Left lung (tissue), 10 donors: ENCODE measurements around the gene QPCTL. TPM values are rescaled to one million over a fixed set of nuclear protein-coding genes. Genes with fewer than 3 reads are reported as not detected.

Experiments
- ATAC-seq: fragments of 200-7000 bp; cut with Tn5 transposase; one replicate; pipeline ENCODE4 v1.9.1; 2020; ENCODE audit warnings: moderate library complexity
- DNase-seq, 4 donors: peaks; one replicate each; pipeline ENCODE4 v3.0.0-alpha.2; 2013 to 2020
- H3K27ac ChIP-seq, 2 donors: fragments of 200-600 bp; sonication (generic) in 1 of 2; one replicate each; pipeline versions ENCODE4 v1.5.0 to v1.8.0; 2020 to 2021
- H3K27me3 ChIP-seq, 2 donors: fragments of 200-600 bp; sonication (generic) in 1 of 2; one replicate each; pipeline versions ENCODE4 v1.5.0 to v1.8.0; 2020 to 2021
- H3K36me3 ChIP-seq, 2 donors: fragments of 200-600 bp; sonication (generic) in 1 of 2; one replicate each; pipeline versions ENCODE4 v1.5.0 to v1.8.0; 2020 to 2021
- H3K4me1 ChIP-seq, 2 donors: fragments of 200-600 bp; one replicate each; pipeline ENCODE4 v1.8.0; 2021
- H3K4me3 ChIP-seq, 2 donors: fragments of 200-600 bp; sonication (generic) in 1 of 2; one replicate each; pipeline versions ENCODE4 v1.5.0 to v1.8.0; 2020 to 2021; ENCODE audit warnings: mild to moderate bottlenecking in 1 of 2
- H3K9me3 ChIP-seq, 2 donors: fragments of 200-600 bp; sonication (generic) in 1 of 2; one replicate each; pipeline versions ENCODE4 v1.5.0 to v1.8.0; 2020 to 2021
- CTCF ChIP-seq, 2 donors: fragments of 200-600 bp; sonication (generic) in 1 of 2; IDR thresholded peaks; one replicate each; pipeline versions ENCODE4 v1.5.0 to v1.8.0; 2021; ENCODE audit warnings: antibody characterized with exemption in 2 of 2
- intact Hi-C, 2 donors: fragments of 100-400 bp; cut with DNase I; formaldehyde crosslinking; loops; one replicate each; pipeline versions ENCODE4 v1.11.2 to v1.14.2; 2022
- polyA plus RNA-seq, 6 donors: library from polyadenylated mRNA; unstranded; fragments of 120-200 nt; gene quantifications; one replicate each; pipeline ENCODE4 v1.2.1, GENCODE V29; 2013; ENCODE audit not compliant: insufficient read length in 6 of 6
- total RNA-seq, 2 donors: library from RNA; stranded (reverse); fragmentation: NEBNext Ultra II Directional; extraction: Animal tissue kit (Norgen Biotek cat#: 25700); gene quantifications; one replicate each; pipeline ENCODE4 v1.2.1, GENCODE V29; 2021
- donor health status: DM: no; HTN: yes; CAD: no.
- donor health status: DM: no; HTN: no; CAD: no.

QPCTL gene
- total and polyA plus RNA-seq, 8 donors: 7.7 to 13.3 (median 9.5) TPM

GRCh38 chr19:45705710-45706415 lies 13.4 kb downstream of the QPCTL start:
- H3K4me3 ChIP-seq: no peak overlapping the region
- ATAC-seq (no peak), DNase-seq (no peak)
- no peaks in the 10 kb centered on the region for H3K4me1 ChIP-seq
- no peak overlapping the region for H3K27ac ChIP-seq
- H3K36me3 ChIP-seq: peaks cover 0 to 30% of the 10 kb centered on the region in 2 donors
- TF ChIP-seq CTCF (IDR thresholded peaks at IDR 0.05): no peak
- intact Hi-C loops: no loop called here
- H3K27me3 ChIP-seq: no peaks in the 10 kb centered on the region
- no peaks in the 10 kb centered on the region for H3K9me3 ChIP-seq

GRCh38 chr19:45710356-45711130 lies 18.1 kb downstream of the QPCTL start:
- Histone ChIP-seq H3K9me3 (no peaks in the 10 kb centered on the region), H3K27ac (no peak overlapping the region), H3K27me3 (no peaks in the 10 kb centered on the region), H3K4me3 (no peak overlapping the region), H3K4me1 (peaks cover 0 to 9% of the 10 kb centered on the region in 2 donors), H3K36me3 (peaks cover 0 to 35% of the 10 kb centered on the region in 2 donors)
- no peak for TF ChIP-seq CTCF (IDR thresholded peaks at IDR 0.05)
- intact Hi-C loops: no loop called here
- ATAC-seq: no peak
- no peak for DNase-seq

GRCh38 chr19:45711851-45712698 lies 19.6 kb downstream of the QPCTL start:
- Histone ChIP-seq H3K27me3 (no peaks in the 10 kb centered on the region), H3K4me3 (no peak overlapping the region), H3K27ac (no peak overlapping the region), H3K9me3 (no peaks in the 10 kb centered on the region), H3K4me1 (peaks cover 0 to 19% of the 10 kb centered on the region in 2 donors), H3K36me3 (peaks cover 0 to 35% of the 10 kb centered on the region in 2 donors)
- peak in 1 of 4 donors; percentile 79 for DNase-seq
- no peak for TF ChIP-seq CTCF (IDR thresholded peaks at IDR 0.05)
- ATAC-seq: no peak
- intact Hi-C loops: no loop called here

GRCh38 chr19:45712699-45713067 lies 20.2 kb downstream of the QPCTL start:
- peak in 1 of 4 donors; percentile 71 for DNase-seq
- H3K4me1 ChIP-seq: peaks cover 0 to 19% of the 10 kb centered on the region in 2 donors
- H3K4me3 ChIP-seq: no peak overlapping the region
- H3K27ac ChIP-seq: no peak overlapping the region
- TF ChIP-seq CTCF (IDR thresholded peaks at IDR 0.05): no peak
- no peaks in the 10 kb centered on the region for H3K27me3 ChIP-seq
- ATAC-seq: no peak
- no peaks in the 10 kb centered on the region for H3K9me3 ChIP-seq
- peaks cover 0 to 35% of the 10 kb centered on the region in 2 donors for H3K36me3 ChIP-seq
- intact Hi-C loops: no loop called here
